Measurements from ENCODE around the gene NFAM1.

DNA sequence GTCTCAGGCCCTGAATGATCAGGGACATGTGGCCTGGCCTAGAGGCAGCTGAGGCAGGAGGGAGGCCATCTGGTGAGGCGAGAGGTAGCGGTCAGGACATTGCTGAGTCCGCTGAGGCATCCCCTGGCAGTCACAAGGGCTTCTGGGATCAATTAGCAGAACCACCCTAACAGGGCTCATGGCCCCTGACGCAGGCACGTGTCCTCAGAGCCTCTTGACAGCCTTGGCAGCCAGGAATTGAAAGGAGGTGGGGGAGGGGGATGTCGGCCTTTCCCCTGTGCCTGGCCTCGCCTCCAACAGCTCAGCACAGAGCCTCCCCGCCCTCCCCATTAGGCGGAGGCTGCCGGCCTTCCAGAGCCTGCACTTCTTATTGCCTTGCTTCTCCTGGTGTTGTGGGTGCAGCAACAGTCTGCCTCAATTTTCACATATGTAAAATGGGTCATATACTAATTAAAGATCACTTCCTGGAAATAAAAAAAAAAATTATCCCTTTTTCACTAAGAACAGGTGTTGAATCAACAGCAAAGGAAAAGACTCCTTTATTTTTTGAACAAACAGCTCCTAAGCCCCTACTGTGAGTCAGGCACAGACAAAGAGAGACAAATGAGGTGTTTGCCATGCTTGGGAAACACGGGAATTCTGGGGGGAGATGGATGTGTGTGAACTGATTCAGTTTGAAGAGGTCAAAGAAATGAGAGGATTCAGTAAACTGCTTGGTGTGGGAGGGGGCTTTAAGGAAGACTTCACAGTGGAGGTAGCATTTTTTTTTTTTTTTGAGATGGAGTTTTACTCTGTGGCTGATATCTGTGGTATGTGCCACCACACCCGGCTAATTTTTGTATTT, 55.3 kb downstream of the NFAM1 start:
- TF ChIP-seq POLR2A (IDR thresholded peaks at IDR 0.05): no peak
- TF ChIP-seq, protein P1, sequence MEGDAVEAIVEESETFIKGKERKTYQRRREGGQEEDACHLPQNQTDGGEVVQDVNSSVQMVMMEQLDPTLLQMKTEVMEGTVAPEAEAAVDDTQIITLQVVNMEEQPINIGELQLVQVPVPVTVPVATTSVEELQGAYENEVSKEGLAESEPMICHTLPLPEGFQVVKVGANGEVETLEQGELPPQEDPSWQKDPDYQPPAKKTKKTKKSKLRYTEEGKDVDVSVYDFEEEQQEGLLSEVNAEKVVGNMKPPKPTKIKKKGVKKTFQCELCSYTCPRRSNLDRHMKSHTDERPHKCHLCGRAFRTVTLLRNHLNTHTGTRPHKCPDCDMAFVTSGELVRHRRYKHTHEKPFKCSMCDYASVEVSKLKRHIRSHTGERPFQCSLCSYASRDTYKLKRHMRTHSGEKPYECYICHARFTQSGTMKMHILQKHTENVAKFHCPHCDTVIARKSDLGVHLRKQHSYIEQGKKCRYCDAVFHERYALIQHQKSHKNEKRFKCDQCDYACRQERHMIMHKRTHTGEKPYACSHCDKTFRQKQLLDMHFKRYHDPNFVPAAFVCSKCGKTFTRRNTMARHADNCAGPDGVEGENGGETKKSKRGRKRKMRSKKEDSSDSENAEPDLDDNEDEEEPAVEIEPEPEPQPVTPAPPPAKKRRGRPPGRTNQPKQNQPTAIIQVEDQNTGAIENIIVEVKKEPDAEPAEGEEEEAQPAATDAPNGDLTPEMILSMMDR (IDR thresholded peaks at IDR 0.05): no peak
- TF ChIP-seq EP300 (IDR thresholded peaks at IDR 0.05): peak in 2 of 4 donors; percentile 23 to 53
- TF ChIP-seq POLR2AphosphoS5 (IDR thresholded peaks at IDR 0.05): peak in 3 of 4 donors; percentile 26 to 69 (median 31)

Measured in sigmoid colon (tissue), 4 donors.